Loucy (cell line): ENCODE results near the gene CLDN15.

Source experiments
- CTCF ChIP-seq: fragments of 200-600 bp; sonication (generic); conservative IDR thresholded peaks from 2 replicates; pipeline ENCODE4 v1.5.1; 2014; ENCODE audit warnings: mild to moderate bottlenecking, antibody characterized with exemption, low read length
- EZH2phosphoT487 ChIP-seq: fragments of 200-600 bp; IDR thresholded peaks from 2 replicates; pipeline ENCODE4 v1.6.1; 2018; ENCODE audit warnings: antibody characterized with exemption, mild to moderate bottlenecking, moderate library complexity, borderline replicate concordance

DNA sequence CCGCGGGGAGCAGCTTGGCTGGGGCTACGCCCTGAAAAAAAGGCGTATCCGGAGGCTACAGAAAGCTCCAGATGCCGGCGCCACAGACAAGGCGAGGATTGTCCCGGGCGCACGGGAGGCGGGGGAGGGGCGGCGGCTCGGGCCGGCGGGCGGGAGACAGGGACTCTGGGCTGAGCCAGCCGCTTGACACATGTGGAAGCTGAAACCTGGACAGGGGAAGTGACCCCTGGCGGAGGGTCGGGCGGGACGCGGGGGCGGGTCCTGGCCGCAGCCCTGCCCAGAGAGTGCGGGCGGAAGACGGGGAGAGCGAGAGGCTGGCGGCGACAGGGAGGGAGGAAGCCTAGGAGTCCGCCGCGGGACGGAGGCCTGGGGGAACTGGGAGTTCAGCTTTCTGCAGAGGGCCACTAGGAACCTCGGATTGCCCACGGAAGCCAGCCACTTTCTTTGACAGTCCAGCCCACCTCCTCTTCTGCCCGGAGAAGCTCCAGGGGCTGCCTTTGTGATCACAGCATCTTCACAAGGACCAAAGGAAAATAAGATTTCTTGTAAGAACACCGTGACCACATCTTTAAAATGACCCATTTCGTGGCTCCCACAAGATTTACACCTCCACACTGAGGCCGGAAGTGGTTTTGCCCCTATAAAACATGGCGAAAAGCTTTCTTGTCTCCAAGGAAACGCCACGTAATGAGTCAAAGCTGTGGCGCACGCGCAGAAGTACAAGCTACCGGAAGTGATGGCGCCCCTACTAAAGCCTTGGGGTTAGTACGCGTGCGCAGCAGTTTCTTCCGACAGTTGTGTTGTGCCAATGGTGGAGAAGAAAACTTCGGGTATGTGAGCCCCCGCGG is 20.0 kb downstream of the CLDN15 start, which contains the start of the genes PLOD3 and ZNHIT1:
- TF ChIP-seq CTCF = no peak; the same call in 1 of the 2 replicates
- TF ChIP-seq EZH2phosphoT487 = no peak
